ENCODE data around the gene ZNF384.
A peak's percentile ranks its signal among the peaks of the same experiment; 100 is the strongest.

The ZNF384 gene

DNA sequence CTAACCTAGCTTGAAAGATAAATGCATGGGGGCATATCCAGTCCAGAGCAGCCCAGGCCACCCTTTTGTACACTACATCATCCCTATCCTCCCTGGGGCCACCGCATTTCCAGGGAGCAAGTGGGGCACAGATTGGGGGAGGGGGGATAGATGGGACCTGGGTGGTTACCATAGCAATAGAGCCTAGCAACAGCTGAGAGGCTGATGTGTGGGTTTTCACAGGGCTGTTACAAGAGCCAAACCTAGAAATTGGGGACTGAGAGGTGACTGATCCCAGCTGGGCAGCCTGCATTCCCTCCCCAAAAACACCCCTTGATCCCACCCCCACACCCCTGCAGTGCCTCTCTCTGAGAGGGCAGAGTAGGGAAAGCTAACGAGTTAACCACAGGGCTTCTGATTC, 3.7 kb upstream of the ZNF384 start:
- Mint-ChIP-seq H3K27ac (no peak overlapping the region), H3K4me3 (no peak overlapping the region), H3K9me3 (no peaks in the 10 kb centered on the region), H3K27me3 (ENCODE audit: low read depth) (peaks cover 11% of the 10 kb centered on the region), H3K36me3 (ENCODE audit: low read depth) (peaks cover 4% of the 10 kb centered on the region), H3K4me1 (ENCODE audit: low read depth) (peaks cover 13% of the 10 kb centered on the region)

DNA sequence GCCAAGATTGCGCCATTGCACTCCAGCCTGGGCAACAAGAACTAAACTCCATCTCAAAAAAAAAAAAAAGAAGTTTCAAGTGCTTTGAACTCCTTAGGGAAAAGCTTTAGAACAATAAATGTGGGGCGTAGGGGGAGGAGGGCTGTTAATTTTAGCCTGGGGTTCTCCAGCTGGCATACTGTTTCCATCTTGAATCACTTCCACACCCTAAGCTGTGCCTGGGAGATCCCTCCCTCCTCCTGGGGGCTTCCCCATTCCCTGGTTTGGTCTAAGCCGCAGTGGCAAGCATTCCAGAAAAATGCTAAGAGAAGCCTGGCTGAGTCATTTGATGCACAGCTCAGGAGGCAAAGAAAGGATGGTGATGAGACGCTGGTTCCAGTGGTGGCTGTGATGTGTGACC, 2.3 kb upstream of the ZNF384 start:
- peaks cover 14% of the 10 kb centered on the region for H3K36me3 Mint-ChIP-seq (ENCODE audit: low read depth)
- H3K4me1 Mint-ChIP-seq (ENCODE audit: low read depth): peaks cover 27% of the 10 kb centered on the region
- H3K27me3 Mint-ChIP-seq (ENCODE audit: low read depth): no peaks in the 10 kb centered on the region
- no peak overlapping the region for H3K27ac Mint-ChIP-seq
- H3K4me3 Mint-ChIP-seq: peak overlapping the region; percentile 25
- no peaks in the 10 kb centered on the region for H3K9me3 Mint-ChIP-seq

DNA sequence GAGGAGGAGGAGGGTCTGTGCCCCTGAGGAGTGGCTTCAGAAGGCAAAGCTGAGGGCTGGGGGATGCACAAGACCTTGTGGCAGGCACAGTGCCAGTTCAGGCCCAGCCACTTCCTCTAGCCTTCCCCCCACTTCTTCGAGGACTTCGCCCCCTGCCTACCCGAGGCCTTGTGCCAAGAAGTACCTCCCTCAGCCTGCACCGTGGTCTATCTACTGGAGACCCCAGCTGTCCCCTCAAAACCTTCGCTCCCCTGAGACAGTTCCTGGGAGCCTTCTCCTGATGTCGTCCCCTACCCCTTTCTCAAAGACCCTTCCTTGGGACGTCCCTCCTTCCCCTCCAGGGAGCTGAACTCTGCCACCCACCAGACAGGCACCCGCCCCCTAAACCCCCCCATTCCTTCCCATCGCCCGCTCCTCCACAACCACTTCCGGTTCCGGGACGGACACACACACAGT, 604 bp downstream of the ZNF384 start:
- Mint-ChIP-seq H3K27ac (peak overlapping the region; percentile 93), H3K4me1 (ENCODE audit: low read depth) (peaks cover 41% of the 10 kb centered on the region), H3K27me3 (ENCODE audit: low read depth) (no peaks in the 10 kb centered on the region), H3K9me3 (no peaks in the 10 kb centered on the region), H3K4me3 (peak overlapping the region; percentile 97), H3K36me3 (ENCODE audit: low read depth) (peaks cover 27% of the 10 kb centered on the region)

DNA sequence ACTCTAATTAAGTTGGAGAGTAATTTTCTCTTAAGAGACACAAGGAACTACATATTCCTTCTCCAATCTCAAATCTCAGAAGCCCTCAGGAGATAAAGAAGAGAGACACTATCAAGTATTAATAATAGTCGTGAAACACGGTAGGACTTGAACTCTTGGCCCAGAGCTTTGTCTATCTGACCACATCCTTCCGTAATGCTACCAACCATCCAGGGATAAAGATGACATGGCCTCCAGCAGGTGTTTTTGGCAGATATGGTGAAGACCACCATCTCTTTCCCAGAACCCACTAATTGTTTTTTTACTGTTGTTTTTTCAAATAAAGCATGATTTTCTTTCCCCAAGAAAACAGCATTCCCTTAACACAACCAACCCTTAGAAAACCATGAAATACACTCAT, 3.4 kb downstream of the ZNF384 start:
- Mint-ChIP-seq H3K9me3 (no peaks in the 10 kb centered on the region), H3K27me3 (ENCODE audit: low read depth) (no peaks in the 10 kb centered on the region), H3K36me3 (ENCODE audit: low read depth) (peaks cover 39% of the 10 kb centered on the region), H3K4me1 (ENCODE audit: low read depth) (peaks cover 43% of the 10 kb centered on the region), H3K4me3 (no peak overlapping the region), H3K27ac (no peak overlapping the region)

DNA sequence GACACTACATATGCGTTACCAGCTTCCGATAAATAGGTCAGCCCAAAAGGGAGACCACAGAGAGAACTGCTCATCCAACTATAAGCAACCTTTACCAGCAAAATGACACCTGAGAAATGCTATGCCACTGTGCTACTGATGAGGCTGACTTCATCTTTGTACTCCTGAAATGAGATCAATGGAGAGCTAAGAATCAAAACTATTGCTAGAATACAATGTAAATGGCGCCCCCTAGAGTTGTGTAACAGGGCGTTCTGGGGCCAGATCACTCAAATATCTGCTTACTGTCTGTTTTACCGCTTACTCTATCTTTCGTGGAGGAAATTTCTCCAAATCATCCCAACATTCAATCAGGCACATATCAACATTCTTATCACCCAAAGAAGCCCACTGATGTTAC, 4.6 kb downstream of the ZNF384 start:
- no peaks in the 10 kb centered on the region for H3K27me3 Mint-ChIP-seq (ENCODE audit: low read depth)
- no peak overlapping the region for H3K27ac Mint-ChIP-seq
- no peaks in the 10 kb centered on the region for H3K9me3 Mint-ChIP-seq
- no peak overlapping the region for H3K4me3 Mint-ChIP-seq
- peaks cover 40% of the 10 kb centered on the region for H3K36me3 Mint-ChIP-seq (ENCODE audit: low read depth)
- H3K4me1 Mint-ChIP-seq (ENCODE audit: low read depth): peaks cover 39% of the 10 kb centered on the region

DNA sequence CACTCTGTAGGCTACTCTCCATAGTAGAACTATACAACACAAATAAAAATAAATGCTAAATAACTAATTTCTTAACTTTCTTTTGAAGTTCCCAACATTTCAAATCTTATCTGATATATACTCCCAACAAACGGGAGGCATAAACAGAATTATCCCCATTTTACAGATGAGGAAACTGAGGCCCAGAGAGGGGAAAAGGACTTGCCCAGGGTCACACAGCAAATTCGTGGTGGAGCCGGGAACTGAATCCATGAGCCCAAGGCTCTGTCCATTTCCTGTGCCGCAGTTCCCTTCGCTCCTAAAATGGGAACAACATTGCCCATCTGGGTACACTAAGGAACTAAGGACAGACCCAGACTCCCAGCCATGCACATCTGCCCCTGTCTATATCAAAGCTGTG, 12.2 kb downstream of the ZNF384 start:
- Mint-ChIP-seq H3K9me3 (no peaks in the 10 kb centered on the region), H3K36me3 (ENCODE audit: low read depth) (peaks cover 57% of the 10 kb centered on the region), H3K27me3 (ENCODE audit: low read depth) (no peaks in the 10 kb centered on the region), H3K4me1 (ENCODE audit: low read depth) (peaks cover 3% of the 10 kb centered on the region), H3K27ac (no peak overlapping the region), H3K4me3 (no peak overlapping the region)

DNA sequence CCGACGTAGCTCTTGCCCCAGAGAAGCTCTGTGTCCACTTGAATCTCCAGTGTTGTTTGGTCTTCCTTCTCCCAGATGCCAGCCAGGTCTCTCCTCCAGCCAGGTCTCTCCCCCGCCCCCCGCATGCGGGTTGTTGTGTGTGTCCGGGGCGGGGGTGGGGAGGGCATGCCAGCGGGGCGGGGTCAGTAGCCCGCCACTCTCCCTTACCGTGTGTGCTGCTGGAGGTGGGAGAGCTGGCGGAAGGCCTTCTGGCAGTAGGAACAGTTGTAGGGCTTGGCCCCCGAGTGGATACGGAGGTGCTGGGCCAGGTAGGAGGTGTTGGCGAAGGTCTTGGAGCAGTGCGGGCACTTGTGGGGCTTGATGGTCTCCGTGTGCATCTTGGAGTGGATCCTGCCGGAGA, 17.0 kb downstream of the ZNF384 start:
- H3K4me3 Mint-ChIP-seq: no peak overlapping the region
- H3K4me1 Mint-ChIP-seq (ENCODE audit: low read depth): no peaks in the 10 kb centered on the region
- H3K36me3 Mint-ChIP-seq (ENCODE audit: low read depth): peaks cover 67% of the 10 kb centered on the region
- no peaks in the 10 kb centered on the region for H3K9me3 Mint-ChIP-seq
- H3K27me3 Mint-ChIP-seq (ENCODE audit: low read depth): no peaks in the 10 kb centered on the region
- no peak overlapping the region for H3K27ac Mint-ChIP-seq

DNA sequence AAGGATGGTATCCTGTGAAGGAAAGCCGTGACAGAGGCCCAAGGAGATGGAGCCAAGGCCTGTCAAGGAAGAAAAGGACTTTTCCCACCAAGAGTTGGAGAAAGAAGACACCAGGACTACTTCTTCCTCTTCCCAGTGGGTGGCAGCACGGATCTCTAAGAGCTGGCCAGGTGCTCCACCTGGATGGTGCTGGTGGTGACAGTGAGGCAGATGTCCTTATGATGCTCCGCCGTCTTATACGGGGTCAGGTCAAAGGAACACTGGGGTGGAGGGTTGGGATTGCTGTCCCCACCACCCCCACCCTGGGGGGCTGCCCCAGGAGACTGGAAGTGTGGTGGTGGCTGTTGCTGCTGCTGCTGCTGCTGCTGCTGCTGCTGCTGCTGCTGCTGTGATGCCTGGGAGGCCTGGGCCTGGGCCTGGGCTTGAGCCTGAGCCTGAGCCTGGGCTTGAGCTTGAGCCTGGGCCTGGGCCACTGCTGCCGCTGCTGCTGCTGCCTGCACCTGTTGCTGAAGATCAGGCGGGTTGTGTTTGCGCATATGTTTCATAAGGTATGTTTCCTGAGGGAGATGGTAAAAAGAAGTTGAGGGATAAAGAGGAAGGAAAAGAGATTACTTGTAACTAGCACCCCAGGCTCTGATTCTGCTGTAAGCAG, 21.5 kb downstream of the ZNF384 start:
- peaks cover 8% of the 10 kb centered on the region for H3K4me1 Mint-ChIP-seq (ENCODE audit: low read depth)
- no peaks in the 10 kb centered on the region for H3K27me3 Mint-ChIP-seq (ENCODE audit: low read depth)
- no peak overlapping the region for H3K4me3 Mint-ChIP-seq
- H3K9me3 Mint-ChIP-seq: no peaks in the 10 kb centered on the region
- peaks cover 53% of the 10 kb centered on the region for H3K36me3 Mint-ChIP-seq (ENCODE audit: low read depth)
- no peak overlapping the region for H3K27ac Mint-ChIP-seq

DNA sequence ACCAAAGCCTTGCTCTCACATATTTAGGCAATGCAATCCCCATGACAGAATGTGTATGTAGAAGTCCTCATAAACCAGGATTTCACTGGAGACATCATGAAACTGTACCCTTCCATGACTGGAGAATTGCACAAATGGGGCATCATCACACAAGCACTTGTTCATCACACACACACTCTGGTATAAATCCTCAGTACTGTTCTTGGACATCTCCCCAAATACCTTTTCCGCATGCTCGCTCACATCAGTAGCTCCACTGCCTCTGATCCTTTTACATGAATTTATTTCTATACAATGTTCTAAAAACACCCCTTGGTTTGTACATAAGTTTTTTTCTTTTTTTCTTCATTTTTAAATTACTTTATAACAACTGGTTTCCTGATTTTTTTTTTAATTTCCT, 23.0 kb downstream of the ZNF384 start:
- H3K9me3 Mint-ChIP-seq: no peaks in the 10 kb centered on the region
- H3K36me3 Mint-ChIP-seq (ENCODE audit: low read depth): peaks cover 40% of the 10 kb centered on the region
- no peaks in the 10 kb centered on the region for H3K27me3 Mint-ChIP-seq (ENCODE audit: low read depth)
- H3K27ac Mint-ChIP-seq: no peak overlapping the region
- peaks cover 16% of the 10 kb centered on the region for H3K4me1 Mint-ChIP-seq (ENCODE audit: low read depth)
- no peak overlapping the region for H3K4me3 Mint-ChIP-seq

DNA sequence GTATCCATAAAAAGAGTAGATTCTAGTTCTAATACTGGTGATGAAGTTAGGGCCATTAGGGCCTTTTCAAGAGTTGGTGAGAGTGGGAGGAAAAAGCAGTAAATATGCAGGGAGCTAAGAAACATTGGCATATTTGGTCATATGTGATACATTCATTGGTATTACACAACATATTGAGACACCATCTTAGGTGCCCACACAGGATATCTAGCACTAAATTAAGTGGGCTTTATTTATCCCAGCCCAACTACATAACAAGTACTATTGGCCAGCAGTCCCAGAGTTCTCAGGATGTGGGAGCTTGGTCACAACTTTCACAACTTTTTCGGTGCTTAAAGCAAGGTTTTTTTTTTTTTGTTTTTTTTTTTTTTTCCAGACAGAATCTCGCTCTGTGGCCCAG, 24.3 kb downstream of the ZNF384 start:
- H3K27me3 Mint-ChIP-seq (ENCODE audit: low read depth): no peaks in the 10 kb centered on the region
- no peak overlapping the region for H3K4me3 Mint-ChIP-seq
- peak overlapping the region; percentile 7 for H3K27ac Mint-ChIP-seq
- no peaks in the 10 kb centered on the region for H3K9me3 Mint-ChIP-seq
- H3K36me3 Mint-ChIP-seq (ENCODE audit: low read depth): peaks cover 31% of the 10 kb centered on the region
- H3K4me1 Mint-ChIP-seq (ENCODE audit: low read depth): peaks cover 16% of the 10 kb centered on the region

DNA sequence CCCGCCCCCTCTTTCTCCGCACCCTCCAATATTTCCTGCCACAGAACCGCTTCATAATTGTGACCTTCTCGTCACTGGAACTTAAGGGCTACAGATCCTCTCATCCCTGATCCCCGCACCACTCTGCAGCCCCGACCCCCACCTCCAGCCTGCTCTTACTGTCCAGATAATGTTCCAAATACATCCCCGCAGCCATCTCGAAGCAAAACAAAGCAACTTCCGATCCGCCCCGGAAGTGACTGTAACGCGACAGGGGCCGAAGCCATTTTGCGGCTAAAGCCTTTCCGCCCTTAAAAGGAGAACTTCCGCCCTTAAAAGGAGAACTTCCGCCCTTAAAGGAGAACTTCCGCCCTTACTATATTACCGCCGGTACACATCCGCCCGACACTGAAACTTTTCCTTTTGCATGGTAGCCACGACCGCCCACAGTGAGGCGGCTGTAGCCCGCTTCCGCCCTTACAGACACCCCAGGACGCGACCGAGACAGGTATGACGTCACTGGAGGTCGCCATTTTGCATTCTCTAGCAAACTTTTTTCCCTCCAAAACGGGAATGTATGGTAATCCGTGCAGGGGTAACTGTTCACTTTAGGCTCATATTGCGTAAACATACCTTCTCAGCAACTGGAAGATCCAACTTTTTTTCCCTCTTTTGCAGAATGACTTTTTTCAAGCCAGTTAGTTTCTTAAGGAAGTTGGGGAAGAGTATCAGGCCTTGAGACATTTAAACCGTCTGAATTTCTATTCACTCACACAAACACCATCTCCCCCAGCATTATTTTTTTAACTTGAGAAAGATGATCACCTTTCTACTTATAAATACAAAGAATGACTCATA, 26.1 kb downstream of the ZNF384 start, which contains the start of gene ING4:
Gene ING4 (minus strand): TSS at position 214 of the 837 bp plus-strand sequence. CDS start 18 bp downstream, at position 196.
- H3K27me3 Mint-ChIP-seq (ENCODE audit: low read depth): no peaks in the 10 kb centered on the region

DNA sequence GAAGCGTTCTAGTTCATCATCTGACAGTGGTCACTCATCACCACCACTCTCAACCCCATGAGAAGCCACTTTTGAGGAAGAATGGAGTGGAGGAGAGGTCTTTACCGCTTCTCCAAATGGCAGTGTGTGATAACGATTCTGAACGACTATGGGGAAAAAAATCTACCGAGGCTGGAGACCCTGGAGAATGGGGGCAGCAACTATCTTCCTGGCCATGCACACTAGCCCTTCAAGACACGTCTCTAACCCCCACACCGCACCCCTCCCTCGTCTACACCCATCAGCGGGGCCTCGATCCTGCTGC, 26.6 kb downstream of the ZNF384 start:
- Mint-ChIP-seq H3K9me3 (no peaks in the 10 kb centered on the region), H3K4me3 (peak overlapping the region; percentile 90), H3K4me1 (ENCODE audit: low read depth) (peaks cover 16% of the 10 kb centered on the region), H3K36me3 (ENCODE audit: low read depth) (peaks cover 19% of the 10 kb centered on the region), H3K27me3 (ENCODE audit: low read depth) (no peaks in the 10 kb centered on the region), H3K27ac (peak overlapping the region; percentile 92)

More for the DNA sequence above, 26.1 kb downstream of the ZNF384 start, which contains the start of gene ING4:
- no peaks in the 10 kb centered on the region for H3K9me3 Mint-ChIP-seq
- H3K4me3 Mint-ChIP-seq: peak within 1 kb of the TSS; percentile 90
- peaks cover 16% of the 10 kb centered on the region for H3K4me1 Mint-ChIP-seq (ENCODE audit: low read depth)
- peaks cover 24% of the 10 kb centered on the region for H3K36me3 Mint-ChIP-seq (ENCODE audit: low read depth)
- peak within 1 kb of the TSS; percentile 92 for H3K27ac Mint-ChIP-seq

DNA sequence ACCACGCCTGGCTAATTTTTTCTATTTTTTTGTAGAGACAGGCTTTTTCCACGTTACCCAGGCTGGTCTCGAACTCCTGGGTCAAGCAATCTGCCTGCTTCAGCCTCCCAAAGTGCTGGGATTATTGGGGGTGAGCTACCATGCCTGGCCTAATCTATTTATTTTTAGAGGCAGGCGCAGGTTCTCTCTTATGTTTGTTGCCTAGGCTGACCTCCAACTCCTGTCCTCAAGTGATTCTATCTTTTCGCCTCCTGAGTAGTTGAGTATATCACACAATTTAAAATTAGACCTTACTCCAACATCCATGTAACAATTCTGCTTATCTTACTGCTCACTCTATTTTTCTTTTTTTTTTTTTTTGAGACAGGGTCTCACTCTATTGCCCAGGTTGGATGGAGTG, 35.2 kb downstream of the ZNF384 start:
- peaks cover 21% of the 10 kb centered on the region for H3K36me3 Mint-ChIP-seq (ENCODE audit: low read depth)
- no peaks in the 10 kb centered on the region for H3K9me3 Mint-ChIP-seq
- no peak overlapping the region for H3K27ac Mint-ChIP-seq
- H3K4me1 Mint-ChIP-seq (ENCODE audit: low read depth): no peaks in the 10 kb centered on the region
- no peaks in the 10 kb centered on the region for H3K27me3 Mint-ChIP-seq (ENCODE audit: low read depth)
- no peak overlapping the region for H3K4me3 Mint-ChIP-seq

DNA sequence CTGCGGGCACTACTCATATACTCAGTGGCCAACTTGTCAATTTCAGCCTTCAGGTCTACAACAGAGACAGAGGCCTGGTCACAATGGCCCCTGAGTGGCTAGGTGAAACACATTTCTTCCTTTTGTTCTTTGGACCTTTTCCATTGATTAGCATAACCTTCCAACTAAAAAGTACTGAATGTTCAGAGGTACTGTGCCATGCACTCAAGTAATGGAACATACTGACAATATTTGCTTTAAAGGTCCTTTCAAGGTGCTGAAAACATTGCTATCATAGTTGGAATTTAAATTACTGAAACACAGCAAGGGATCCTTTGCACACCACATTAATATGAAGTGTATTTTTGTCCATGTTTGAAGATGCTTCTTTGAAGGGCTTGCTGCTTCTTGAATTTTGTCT, 35.8 kb downstream of the ZNF384 start:
- H3K4me3 Mint-ChIP-seq: no peak overlapping the region
- no peaks in the 10 kb centered on the region for H3K9me3 Mint-ChIP-seq
- H3K4me1 Mint-ChIP-seq (ENCODE audit: low read depth): no peaks in the 10 kb centered on the region
- H3K27ac Mint-ChIP-seq: no peak overlapping the region
- H3K27me3 Mint-ChIP-seq (ENCODE audit: low read depth): no peaks in the 10 kb centered on the region
- H3K36me3 Mint-ChIP-seq (ENCODE audit: low read depth): peaks cover 17% of the 10 kb centered on the region

DNA sequence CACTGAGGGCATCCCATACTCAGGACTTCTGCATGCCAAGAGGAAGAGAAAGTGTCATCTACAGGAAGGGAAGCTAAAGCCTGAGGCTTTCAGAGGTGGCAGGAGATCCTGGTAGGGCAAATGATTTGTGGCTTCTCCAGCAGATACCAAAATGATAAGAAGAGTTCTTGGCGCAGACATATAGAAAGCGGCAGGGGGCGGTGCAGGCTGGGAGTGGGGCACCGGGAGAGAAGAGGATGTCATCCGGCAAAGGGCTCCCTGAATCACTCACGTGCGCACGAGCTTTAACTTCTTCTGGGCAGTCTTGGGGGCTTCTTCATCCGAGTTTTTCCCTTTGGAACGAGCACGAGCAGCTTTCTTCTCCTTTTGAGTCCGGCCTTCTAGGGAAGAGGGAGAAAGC, 36.8 kb downstream of the ZNF384 start:
- H3K27ac Mint-ChIP-seq: no peak overlapping the region
- no peaks in the 10 kb centered on the region for H3K27me3 Mint-ChIP-seq (ENCODE audit: low read depth)
- no peak overlapping the region for H3K4me3 Mint-ChIP-seq
- no peaks in the 10 kb centered on the region for H3K4me1 Mint-ChIP-seq (ENCODE audit: low read depth)
- H3K9me3 Mint-ChIP-seq: no peaks in the 10 kb centered on the region
- H3K36me3 Mint-ChIP-seq (ENCODE audit: low read depth): peaks cover 21% of the 10 kb centered on the region
